Esophagus muscularis mucosa (tissue), 4 donors: ENCODE results near the gene DYNC1LI2. TPM values are rescaled to one million over a fixed set of nuclear protein-coding genes. Genes with fewer than 3 reads are reported as not detected.

Source experiments
- DNase-seq: peaks from one replicate; pipeline ENCODE4 v3.0.0-alpha.2; 2017; ENCODE audit errors: extremely low spot score
- H3K27ac ChIP-seq, 4 donors: fragments of 200-600 bp; sonication (generic); replicated peaks in 1 of 4; 1 replicate in 3 of 4; 2 replicates in 1 of 4; pipeline ENCODE4 v1.5.1; 2016 to 2019; ENCODE audit warnings: mild to moderate bottlenecking in 1 of 4
- H3K27me3 ChIP-seq, 4 donors: fragments of 200-600 bp; sonication (generic); one replicate each; pipeline versions ENCODE4 v1.5.1 to v1.6.0; 2016 to 2019
- H3K36me3 ChIP-seq, 4 donors: fragments of 200-600 bp; sonication (generic); one replicate each; pipeline ENCODE4 v1.5.1; 2016 to 2019
- H3K4me1 ChIP-seq, 4 donors: fragments of 200-600 bp; sonication (generic); one replicate each; pipeline ENCODE4 v1.5.1; 2016 to 2019
- H3K4me3 ChIP-seq, 4 donors: fragments of 200-600 bp; sonication (generic); 1 replicate in 2 of 4; 2 replicates in 2 of 4; pipeline ENCODE4 v1.5.1; 2016 to 2019; ENCODE audit warnings: mild to moderate bottlenecking in 4 of 4, moderate library complexity in 1 of 4
- H3K9me3 ChIP-seq, 4 donors: fragments of 200-600 bp; sonication (generic); 1 replicate in 3 of 4; 2 replicates in 1 of 4; pipeline ENCODE4 v1.5.1; 2016 to 2019
- EP300 ChIP-seq: sonication (generic); formaldehyde crosslinking; IDR thresholded peaks from one replicate; pipeline ENCODE4 v1.6.1; 2017; ENCODE audit warnings: antibody characterized with exemption
- POLR2A ChIP-seq: fragments of 450-650 bp; IDR thresholded peaks from one replicate; pipeline ENCODE4 v1.6.1; 2017; ENCODE audit warnings: antibody characterized with exemption, moderate library complexity, mild to moderate bottlenecking, low read depth
- POLR2AphosphoS5 ChIP-seq, 2 donors: sonication (generic); formaldehyde crosslinking; IDR thresholded peaks; one replicate each; pipeline ENCODE4 v1.6.1; 2017; ENCODE audit warnings: antibody characterized with exemption in 2 of 2
- WGBS: methylation state at CpG from one replicate; pipeline ENCODE4 v1.1.5; 2018; 5-methylcytosine and 5-hydroxymethylcytosine counted together
- intact Hi-C: fragments of 100-400 bp; cut with DNase I; formaldehyde crosslinking; loops from one replicate; pipeline ENCODE4 v1.15.1; 2023
- total RNA-seq, 4 donors: library from RNA; depleted of rRNA; stranded (reverse); fragments of >200 nt; gene quantifications; one replicate each; pipeline versions ENCODE4 v1.1.0 to v1.2.1, GENCODE V29; 2016
- TF ChIP-seq, protein P1 (sequence below), 3 experiments: fragments of 200-600 bp in 2 of 3; fragments of 450-650 bp in 1 of 3; sonication (generic) in 2 of 3; IDR thresholded peaks; one replicate each; pipeline ENCODE4 v1.5.1; 2017 to 2019; ENCODE audit warnings: antibody characterized with exemption in 3 of 3, mild to moderate bottlenecking in 2 of 3, moderate library complexity in 1 of 3

The DYNC1LI2 gene
- total RNA-seq, 4 donors from 2014 or later, result 167 to 203 (median 186) TPM

- H3K4me1 ChIP-seq, result no peaks in the 10 kb centered on the region
- no peaks in the 10 kb centered on the region for H3K27me3 ChIP-seq
- no peak for DNase-seq
- no peaks in the 10 kb centered on the region for H3K9me3 ChIP-seq
- TF ChIP-seq POLR2A (no peak), POLR2AphosphoS5 (IDR thresholded peaks at IDR 0.05) (no peak)
- TF ChIP-seq, protein P1, sequence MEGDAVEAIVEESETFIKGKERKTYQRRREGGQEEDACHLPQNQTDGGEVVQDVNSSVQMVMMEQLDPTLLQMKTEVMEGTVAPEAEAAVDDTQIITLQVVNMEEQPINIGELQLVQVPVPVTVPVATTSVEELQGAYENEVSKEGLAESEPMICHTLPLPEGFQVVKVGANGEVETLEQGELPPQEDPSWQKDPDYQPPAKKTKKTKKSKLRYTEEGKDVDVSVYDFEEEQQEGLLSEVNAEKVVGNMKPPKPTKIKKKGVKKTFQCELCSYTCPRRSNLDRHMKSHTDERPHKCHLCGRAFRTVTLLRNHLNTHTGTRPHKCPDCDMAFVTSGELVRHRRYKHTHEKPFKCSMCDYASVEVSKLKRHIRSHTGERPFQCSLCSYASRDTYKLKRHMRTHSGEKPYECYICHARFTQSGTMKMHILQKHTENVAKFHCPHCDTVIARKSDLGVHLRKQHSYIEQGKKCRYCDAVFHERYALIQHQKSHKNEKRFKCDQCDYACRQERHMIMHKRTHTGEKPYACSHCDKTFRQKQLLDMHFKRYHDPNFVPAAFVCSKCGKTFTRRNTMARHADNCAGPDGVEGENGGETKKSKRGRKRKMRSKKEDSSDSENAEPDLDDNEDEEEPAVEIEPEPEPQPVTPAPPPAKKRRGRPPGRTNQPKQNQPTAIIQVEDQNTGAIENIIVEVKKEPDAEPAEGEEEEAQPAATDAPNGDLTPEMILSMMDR (IDR thresholded peaks at IDR 0.05), result no peak
- WGBS, result 77% methylated on average over 3 of the region's 3 CpGs
- peaks cover 37 to 81% (median 72%) of the 10 kb centered on the region in 4 donors for H3K36me3 ChIP-seq
- no peak overlapping the region for H3K27ac ChIP-seq
- H3K4me3 ChIP-seq, result no peak overlapping the region
- intact Hi-C loops, result no loop called here
These were observed 30.6 kb downstream of the DYNC1LI2 start for GRCh38 chr16:66720766-66721165.

GRCh38 chr16:66719246-66719645 is 32.2 kb downstream of the DYNC1LI2 start:
- H3K4me3 ChIP-seq, result no peak overlapping the region
- H3K9me3 ChIP-seq, result no peaks in the 10 kb centered on the region
- WGBS, result 90% methylated on average over 4 of the region's 4 CpGs
- no peaks in the 10 kb centered on the region for H3K4me1 ChIP-seq
- no peak for DNase-seq
- H3K36me3 ChIP-seq, result peaks cover 21 to 66% (median 57%) of the 10 kb centered on the region in 4 donors
- TF ChIP-seq EP300 (no peak), POLR2AphosphoS5 (IDR thresholded peaks at IDR 0.05) (no peak), POLR2A (no peak)
- TF ChIP-seq, protein P1 (IDR thresholded peaks at IDR 0.05), result no peak
- intact Hi-C loops, result no loop called here
- no peaks in the 10 kb centered on the region for H3K27me3 ChIP-seq
- no peak overlapping the region for H3K27ac ChIP-seq

GRCh38 chr16:66717776-66718175 is 33.6 kb downstream of the DYNC1LI2 start:
- Histone ChIP-seq H3K36me3 (peaks cover 8 to 51% (median 42%) of the 10 kb centered on the region in 4 donors), H3K4me1 (no peaks in the 10 kb centered on the region), H3K9me3 (no peaks in the 10 kb centered on the region), H3K27ac (no peak overlapping the region), H3K27me3 (no peaks in the 10 kb centered on the region), H3K4me3 (no peak overlapping the region)
- TF ChIP-seq, protein P1 (IDR thresholded peaks at IDR 0.05), result no peak
- TF ChIP-seq POLR2A (no peak), POLR2AphosphoS5 (IDR thresholded peaks at IDR 0.05) (no peak), EP300 (no peak)
- intact Hi-C loops, result no loop called here
- 85% methylated on average over 4 of the region's 4 CpGs for WGBS
- DNase-seq, result no peak

GRCh38 chr16:66717112-66717675 is 34.2 kb downstream of the DYNC1LI2 start:
- H3K9me3 ChIP-seq, result no peaks in the 10 kb centered on the region
- DNase-seq, result no peak
- H3K36me3 ChIP-seq, result peaks cover 7 to 45% (median 37%) of the 10 kb centered on the region in 4 donors
- intact Hi-C loops, result no loop called here
- WGBS, result 55% methylated on average over 12 of the region's 12 CpGs
- no peaks in the 10 kb centered on the region for H3K4me1 ChIP-seq
- no peak overlapping the region for H3K4me3 ChIP-seq
- TF ChIP-seq POLR2A, result no peak
- TF ChIP-seq, protein P1 (IDR thresholded peaks at IDR 0.05), result peak in 2 of 3 experiments; percentile 31 to 60
- TF ChIP-seq EP300, result no peak
- TF ChIP-seq POLR2AphosphoS5 (IDR thresholded peaks at IDR 0.05), result peak in 1 of 2 donors; percentile 36
- no peaks in the 10 kb centered on the region for H3K27me3 ChIP-seq
- no peak overlapping the region for H3K27ac ChIP-seq
